Endometrium (tissue), 2 donors: ENCODE data around the gene IFITM10.

Experiments used
- FAIRE-seq: peaks from 2 replicates; lab custom pipeline; 2012; peaks lifted over from hg19 to GRCh38; lab: Jason Lieb, UNC
- donor health status: control.
- donor health status: control.

Gene IFITM10

DNA sequence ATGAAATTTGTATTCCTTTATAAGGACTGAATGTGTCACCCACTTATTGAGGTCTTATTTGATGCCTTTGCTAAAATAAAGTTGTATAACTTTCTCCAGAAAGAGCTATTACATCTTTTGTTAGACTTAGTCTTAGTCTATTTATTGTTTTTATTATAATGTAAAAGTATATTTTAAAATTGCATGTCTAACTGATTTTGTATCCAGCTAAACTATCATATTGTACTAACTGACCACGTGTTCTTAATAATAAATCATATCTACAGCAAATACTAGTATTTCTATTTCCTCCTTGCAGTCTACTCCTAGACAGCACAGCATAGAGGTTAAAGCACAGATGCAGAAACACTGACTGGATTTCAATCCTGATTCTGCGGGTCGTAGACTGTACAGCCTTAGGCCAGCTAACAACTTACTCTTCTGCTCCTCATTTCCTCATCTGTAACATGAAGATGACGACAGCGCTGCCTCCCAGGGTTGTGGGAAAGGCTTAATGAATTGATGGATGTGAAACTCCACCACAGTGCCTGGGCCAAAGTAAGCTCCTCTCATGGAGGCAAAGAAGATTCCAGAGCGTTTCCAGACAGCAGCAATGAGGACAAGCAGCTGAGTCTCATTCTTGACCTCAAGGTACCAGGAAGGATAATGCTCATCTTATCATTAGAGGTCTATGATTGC, 13.2 kb downstream of the IFITM10 start:
- no peak for FAIRE-seq

- FAIRE-seq = no peak
These were observed 13.9 kb downstream of the IFITM10 start for GRCh38 chr11:1736447-1736992.

DNA sequence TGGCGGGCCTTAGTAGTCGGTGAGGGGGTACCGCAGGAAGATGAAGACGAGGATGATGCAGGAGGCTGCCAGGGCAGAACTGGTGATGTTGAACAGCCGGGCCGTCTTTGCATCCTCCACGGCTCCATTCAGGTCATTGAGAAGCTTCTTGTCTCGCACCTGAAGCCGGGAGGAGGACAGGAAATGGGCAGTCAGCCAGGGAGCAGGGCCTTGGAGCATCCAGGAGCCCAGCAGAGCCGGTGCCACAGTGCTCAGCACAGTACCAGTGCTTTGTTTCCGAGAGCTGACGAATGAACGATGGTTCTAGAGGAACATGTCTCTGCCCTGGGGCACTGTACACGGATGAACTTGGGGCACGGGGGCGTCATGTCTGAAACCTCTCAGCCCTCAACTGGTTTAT, 15.1 kb downstream of the IFITM10 start:
- FAIRE-seq = no peak

GRCh38 chr11:1734641-1735081, 15.7 kb downstream of the IFITM10 start:
- no peak for FAIRE-seq

GRCh38 chr11:1733716-1734640, 16.4 kb downstream of the IFITM10 start:
- no peak for FAIRE-seq

- FAIRE-seq = no peak
These were observed 17.2 kb downstream of the IFITM10 start for GRCh38 chr11:1733009-1733715.

DNA sequence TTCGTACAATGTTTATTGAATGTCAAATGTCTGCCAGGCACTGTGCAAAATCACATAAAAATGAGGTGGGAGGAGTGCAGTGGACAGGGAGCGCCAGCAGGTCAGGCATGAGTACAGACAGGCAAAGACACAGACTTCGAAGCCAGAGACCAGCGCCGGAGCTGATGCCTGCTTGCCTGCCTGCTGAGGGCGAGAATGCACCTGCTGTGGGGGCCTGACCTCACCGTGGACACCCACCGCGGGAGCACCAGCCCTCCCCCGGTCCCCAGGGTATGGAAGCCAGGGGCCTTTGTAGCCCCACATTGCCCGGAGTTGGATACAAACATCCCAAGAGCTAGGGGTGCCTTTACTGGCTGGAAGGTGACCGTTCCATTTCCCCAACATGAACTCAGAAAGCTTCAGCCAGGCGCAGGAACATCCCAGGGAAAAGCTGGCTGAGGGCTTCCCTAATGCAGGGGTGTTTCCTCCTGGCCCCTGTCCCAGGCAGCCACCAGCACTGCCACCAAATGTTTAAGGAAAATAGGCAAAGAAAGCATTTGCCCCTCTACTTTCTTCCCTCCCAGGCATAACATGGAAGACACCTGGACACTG, 17.9 kb downstream of the IFITM10 start:
- FAIRE-seq = no peak

DNA sequence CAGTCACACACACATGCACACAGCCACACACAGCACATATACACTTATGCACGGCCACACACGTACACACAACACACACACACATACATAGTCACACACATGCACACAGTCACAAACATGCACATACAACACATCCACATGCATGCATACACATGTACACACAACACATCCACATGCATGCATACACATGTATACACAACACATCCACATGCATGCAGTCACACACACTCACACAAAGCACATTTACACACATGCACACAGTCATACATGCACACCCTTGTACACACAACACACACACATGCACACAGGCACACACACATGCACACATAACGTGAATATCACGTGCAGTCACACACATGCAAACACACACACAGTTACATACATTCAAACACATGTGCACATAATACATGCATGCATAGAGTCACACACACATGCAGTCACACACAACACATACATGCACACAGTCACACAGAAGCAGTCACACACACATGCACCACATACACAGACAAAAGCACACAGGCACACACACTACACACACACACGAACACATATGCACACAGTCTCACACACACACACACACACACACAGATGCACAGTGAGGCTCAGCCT, 18.8 kb downstream of the IFITM10 start:
- no peak for FAIRE-seq

- no peak for FAIRE-seq
These were observed 20.3 kb downstream of the IFITM10 start for GRCh38 chr11:1730059-1730629.

GRCh38 chr11:1729692-1730011, 20.7 kb downstream of the IFITM10 start:
- FAIRE-seq = no peak

GRCh38 chr11:1728931-1729691, 21.3 kb downstream of the IFITM10 start:
- no peak for FAIRE-seq

DNA sequence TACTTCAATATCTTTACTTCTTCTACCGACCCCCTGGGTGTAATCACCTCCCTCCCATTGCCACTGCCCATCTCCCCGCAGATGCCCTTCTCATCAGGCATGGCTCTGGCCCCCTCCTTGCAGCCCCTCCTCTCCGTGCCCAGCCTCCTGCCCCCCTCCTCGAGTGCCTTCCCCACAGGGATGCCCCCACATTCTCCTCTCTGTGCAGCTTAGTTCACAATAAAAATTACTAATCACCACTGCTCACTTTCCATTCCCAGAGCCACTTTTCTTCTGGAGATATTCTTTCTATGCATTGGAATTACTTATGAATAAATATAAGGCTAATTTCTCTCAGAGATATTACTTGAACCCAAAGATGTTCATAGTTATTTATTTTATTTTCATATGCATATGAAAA, 22.1 kb downstream of the IFITM10 start:
- FAIRE-seq = no peak

DNA sequence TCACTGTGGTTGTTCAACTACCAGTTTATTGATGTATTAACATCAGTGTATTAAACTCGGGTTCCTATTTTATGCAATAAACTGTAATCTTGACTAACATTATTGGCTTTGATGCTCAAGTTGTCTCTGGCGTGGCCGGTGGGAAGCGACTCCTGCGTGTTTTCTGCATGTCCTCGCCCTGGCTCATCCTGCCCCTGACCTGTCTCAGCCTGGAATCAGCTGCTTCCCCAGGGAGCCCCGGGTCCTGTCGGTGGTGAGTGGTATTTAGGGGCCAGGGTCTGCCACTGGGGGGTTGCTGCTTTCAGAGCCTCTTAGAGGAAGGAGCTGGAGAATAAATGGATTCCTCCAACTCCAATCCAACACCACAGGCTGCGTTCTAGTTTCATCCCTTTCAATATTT, 22.5 kb downstream of the IFITM10 start:
- no peak for FAIRE-seq

- no peak for FAIRE-seq
These were observed 23.2 kb downstream of the IFITM10 start for GRCh38 chr11:1727096-1727690.

- FAIRE-seq = no peak
These were observed 30.6 kb downstream of the IFITM10 start for GRCh38 chr11:1719781-1720180.

- no peak for FAIRE-seq
These were observed 32.1 kb downstream of the IFITM10 start for GRCh38 chr11:1718326-1718725.

DNA sequence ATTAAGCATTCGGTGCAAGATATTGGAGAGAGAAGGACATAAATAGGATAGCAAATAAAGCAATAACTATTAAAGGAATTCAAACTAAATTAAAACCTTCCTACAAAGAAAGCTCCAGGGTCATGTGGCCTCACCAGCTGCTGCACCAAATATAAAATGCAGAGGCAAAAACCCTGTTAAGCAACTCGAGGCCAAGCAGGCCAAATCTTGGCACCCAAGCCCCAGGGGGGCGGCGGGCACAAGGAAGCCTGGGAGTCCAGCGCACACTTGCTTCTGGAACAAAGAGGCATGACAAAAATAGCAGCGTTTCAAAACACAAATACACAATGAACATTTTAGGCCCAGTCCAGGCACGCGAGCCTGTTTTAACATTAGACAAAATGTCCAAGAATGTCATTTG, 32.6 kb downstream of the IFITM10 start:
- FAIRE-seq = no peak

DNA sequence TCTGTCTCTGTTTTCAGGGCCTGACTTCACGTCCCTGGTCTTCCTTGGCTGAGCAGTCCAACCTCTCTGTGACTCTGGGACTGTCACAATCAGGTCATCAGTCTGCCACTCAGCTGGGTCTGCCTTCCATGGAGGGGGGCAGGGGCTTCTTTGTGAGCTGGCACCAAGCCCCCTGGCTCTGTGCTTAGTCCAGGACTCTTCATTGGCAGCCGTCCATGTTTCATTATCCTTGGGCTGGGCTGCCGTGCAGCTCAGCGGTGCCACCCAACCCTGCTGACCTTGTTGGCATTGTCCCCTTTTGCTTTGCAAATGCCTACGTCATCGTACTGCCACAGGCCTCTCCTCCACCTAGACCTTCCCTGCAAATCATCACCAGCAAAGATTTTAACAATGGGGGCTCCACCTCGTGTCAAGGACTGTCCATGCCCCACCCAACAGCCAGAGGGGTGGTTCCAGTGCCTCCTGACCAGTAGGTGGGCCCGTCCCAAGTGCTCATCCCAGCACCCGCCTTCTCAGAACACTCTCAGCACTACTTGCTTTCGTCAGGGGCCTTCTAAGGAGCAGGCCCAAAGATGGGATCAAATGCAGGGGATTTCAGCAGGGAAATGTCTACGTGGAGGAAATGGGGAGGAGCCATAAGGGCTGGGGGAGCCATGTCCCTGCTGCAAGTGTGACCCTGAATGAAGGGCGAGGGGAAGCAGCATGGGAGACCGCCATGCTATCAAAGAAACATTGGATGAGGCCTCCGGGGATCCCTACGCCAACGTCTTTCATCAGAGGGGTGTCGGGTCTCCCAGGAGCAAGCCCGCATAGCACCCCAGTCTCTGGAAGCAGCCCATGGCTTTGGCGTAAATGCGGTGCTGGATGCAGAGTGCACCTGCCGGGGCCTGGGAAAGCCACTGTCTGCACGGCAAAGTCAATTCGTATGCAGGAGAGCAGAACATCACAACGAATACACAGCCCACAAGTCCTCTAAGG, 35.2 kb downstream of the IFITM10 start:
- no peak for FAIRE-seq

DNA sequence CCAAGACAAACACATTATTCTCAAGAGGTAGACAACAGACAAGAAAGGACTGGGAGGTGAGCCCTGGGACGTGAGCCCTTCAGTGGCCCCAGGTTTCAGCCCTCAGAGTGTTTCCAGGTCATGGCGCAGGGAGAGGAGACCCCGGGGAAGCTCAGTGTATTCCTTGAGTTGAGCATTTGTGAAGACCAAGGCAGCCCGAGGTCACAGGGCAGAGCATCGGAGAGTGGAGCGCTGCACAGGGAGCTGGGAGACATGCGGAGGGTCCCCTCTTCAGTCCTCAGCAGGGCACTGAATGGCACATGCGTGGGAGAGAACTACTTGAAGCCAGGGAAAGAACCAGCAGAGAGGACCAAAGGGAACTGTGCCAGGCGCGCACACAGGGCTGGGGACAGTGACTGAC, 41.7 kb downstream of the IFITM10 start:
- no peak for FAIRE-seq
